GM21529 (cell line): ENCODE results near the gene SSRP1.
"Not testable (repeated sequence)": the region's sequence is repeated elsewhere in the genome, so short reads cannot be mapped to it uniquely, and the experiment has no call there.

Experiments
- ATAC-seq: cut with Tn5 transposase; IDR thresholded peaks from one replicate; pipeline ENCODE4 v1.9.1; 2021; ENCODE audit not compliant: unreplicated experiment

The SSRP1 gene

GRCh38 chr11:57339328-57339727 is 3.6 kb upstream of the SSRP1 start:
- ATAC-seq, result no peak

GRCh38 chr11:57338142-57338541 is 2.5 kb upstream of the SSRP1 start, which contains the start of gene P2RX3:
Gene P2RX3 (plus strand): TSS chr11:57338352. CDS start chr11:57338551, 199 bp downstream.
- no peak for ATAC-seq

GRCh38 chr11:57336856-57337255 is 1.2 kb upstream of the SSRP1 start:
- ATAC-seq, result not testable (repeated sequence)

- no peak for ATAC-seq
Measured at GRCh38 chr11:57336111-57336666, 497 bp upstream of the SSRP1 start.

- no peak for ATAC-seq
Measured at GRCh38 chr11:57335023-57335342, 709 bp downstream of the SSRP1 start.

- ATAC-seq, result no peak
Measured at GRCh38 chr11:57332694-57333440, 2.8 kb downstream of the SSRP1 start.

GRCh38 chr11:57331720-57332119 is 4.0 kb downstream of the SSRP1 start:
- ATAC-seq, result no peak

- ATAC-seq, result no peak
Measured at GRCh38 chr11:57330029-57330428, 5.7 kb downstream of the SSRP1 start.

- ATAC-seq, result no peak
Measured at GRCh38 chr11:57327721-57328120, 8.0 kb downstream of the SSRP1 start.

- ATAC-seq, result no peak
Measured at GRCh38 chr11:57325735-57326048, 10.0 kb downstream of the SSRP1 start.

- peak; percentile 89 for ATAC-seq
Measured at GRCh38 chr11:57324886-57325734, 10.6 kb downstream of the SSRP1 start, which contains the start of gene TNKS1BP1. Gene TNKS1BP1 (minus strand): TSS chr11:57324952. CDS start chr11:57321885, 3,067 bp downstream.

GRCh38 chr11:57324154-57324885 is 11.4 kb downstream of the SSRP1 start:
- ATAC-seq, result no peak

GRCh38 chr11:57323855-57324153 is 11.9 kb downstream of the SSRP1 start:
- no peak for ATAC-seq

- ATAC-seq, result no peak
Measured at GRCh38 chr11:57323167-57323854, 12.4 kb downstream of the SSRP1 start.

- ATAC-seq, result no peak
Measured at GRCh38 chr11:57322256-57323166, 13.2 kb downstream of the SSRP1 start.

GRCh38 chr11:57321388-57322255 is 14.1 kb downstream of the SSRP1 start:
- no peak for ATAC-seq

- ATAC-seq, result no peak
Measured at GRCh38 chr11:57320719-57321387, 14.8 kb downstream of the SSRP1 start.

GRCh38 chr11:57320067-57320718 is 15.5 kb downstream of the SSRP1 start:
- no peak for ATAC-seq
